GM12892 (cell line): ENCODE results near the gene GLB1L3.

Experiments
- POLR2A ChIP-seq: IDR thresholded peaks from 2 replicates; pipeline ENCODE4 v1.6.1; 2011; ENCODE audit warnings: low read depth, low read length, control low read depth
- POLR2AphosphoS5 ChIP-seq: IDR thresholded peaks from 2 replicates; pipeline ENCODE4 v1.6.1; 2011; ENCODE audit warnings: low read depth, low read length, control low read depth
- TAF1 ChIP-seq: IDR thresholded peaks from 2 replicates; pipeline ENCODE4 v1.6.1; 2011; ENCODE audit warnings: low read depth, mild to moderate bottlenecking, control low read depth, low read length, borderline replicate concordance

DNA sequence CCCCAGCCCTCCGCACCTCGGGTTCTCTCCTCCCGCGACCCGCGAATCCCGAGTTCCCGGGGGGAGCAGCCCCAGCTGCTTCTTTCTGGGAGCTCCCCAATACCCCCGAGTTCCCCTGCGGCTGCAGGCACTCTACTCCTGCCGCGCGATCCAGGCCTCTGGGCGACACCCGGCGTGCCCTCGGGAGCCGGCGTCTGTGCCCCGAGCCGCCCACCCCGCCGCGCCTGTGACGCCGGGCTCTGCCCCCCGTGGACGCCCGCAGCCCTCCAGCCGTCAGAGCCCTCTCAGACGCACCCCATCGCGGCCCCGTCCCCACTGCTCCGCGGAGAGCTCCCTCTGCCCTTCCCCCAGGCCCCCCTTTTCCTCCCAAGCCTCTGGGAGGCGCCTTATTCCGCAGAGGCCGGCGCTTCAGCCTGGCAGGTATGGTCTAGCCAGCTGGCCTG, 56.0 kb downstream of the GLB1L3 start:
- TF ChIP-seq POLR2A (no peak), POLR2AphosphoS5 (no peak), TAF1 (no peak)
